GM19239 (cell line): Measurements from ENCODE around the gene CMPK2.
A peak's percentile ranks its signal among the peaks of the same experiment; 100 is the strongest.
"Not testable (repeated sequence)": the region's sequence is repeated elsewhere in the genome, so short reads cannot be mapped to it uniquely, and the experiment has no call there.

Source experiments
- DNase-seq: peaks from one replicate; pipeline ENCODE4 v3.0.0; 2011; ENCODE audit warnings: low spot score; ENCODE audit not compliant: insufficient read length
- FAIRE-seq: peaks from 2 replicates; lab custom pipeline; 2011; peaks lifted over from hg19 to GRCh38; lab: Jason Lieb, UNC

CMPK2 gene

GRCh38 chr2:6881516-6881915 is 15.8 kb upstream of the CMPK2 start:
- FAIRE-seq: no peak

GRCh38 chr2:6881046-6881445 is 15.3 kb upstream of the CMPK2 start:
- FAIRE-seq: no peak
- no peak for DNase-seq

More at GRCh38 chr2:6881516-6881915, 15.8 kb upstream of the CMPK2 start:
- no peak for DNase-seq

- DNase-seq (no peak), FAIRE-seq (no peak)
Observed at GRCh38 chr2:6880200-6880733, 14.6 kb upstream of the CMPK2 start.

- FAIRE-seq (no peak), DNase-seq (no peak)
Observed at GRCh38 chr2:6879011-6879410, 13.3 kb upstream of the CMPK2 start.

- FAIRE-seq (peak; percentile 11), DNase-seq (no peak)
Observed at GRCh38 chr2:6878549-6878948, 12.8 kb upstream of the CMPK2 start.

GRCh38 chr2:6877402-6878304 is 11.9 kb upstream of the CMPK2 start, which contains the start of gene RSAD2:
TSS of gene RSAD2 (plus strand) at chr2:6877777. CDS start at chr2:6877801, 24 bp downstream.
- DNase-seq (no peak), FAIRE-seq (peak; percentile 89)

GRCh38 chr2:6876309-6876708 is 10.6 kb upstream of the CMPK2 start:
- FAIRE-seq (peak; percentile 52), DNase-seq (no peak)

GRCh38 chr2:6874032-6874431 is 8.3 kb upstream of the CMPK2 start:
- no peak for FAIRE-seq
- DNase-seq: no peak

GRCh38 chr2:6872394-6872793 is 6.7 kb upstream of the CMPK2 start:
- peak; percentile 77 for FAIRE-seq

GRCh38 chr2:6866982-6867381 is 1.3 kb upstream of the CMPK2 start:
- FAIRE-seq: peak; percentile 37

More at GRCh38 chr2:6872394-6872793, 6.7 kb upstream of the CMPK2 start:
- no peak for DNase-seq

GRCh38 chr2:6866275-6866671 is 566 bp upstream of the CMPK2 start:
- DNase-seq (no peak), FAIRE-seq (peak; percentile 91)

More at GRCh38 chr2:6866982-6867381, 1.3 kb upstream of the CMPK2 start:
- DNase-seq: no peak

- FAIRE-seq (no peak), DNase-seq (no peak)
Observed at GRCh38 chr2:6864923-6865345, 773 bp downstream of the CMPK2 start.

- DNase-seq (no peak), FAIRE-seq (no peak)
Observed at GRCh38 chr2:6864231-6864754, 1.4 kb downstream of the CMPK2 start.

GRCh38 chr2:6863792-6864191 is 1.9 kb downstream of the CMPK2 start:
- no peak for FAIRE-seq
- no peak for DNase-seq

- FAIRE-seq: no peak
Observed at GRCh38 chr2:6860296-6860695, 5.4 kb downstream of the CMPK2 start.

GRCh38 chr2:6858466-6859027 is 7.2 kb downstream of the CMPK2 start:
- FAIRE-seq, DNase-seq: not testable (repeated sequence)

More at GRCh38 chr2:6860296-6860695, 5.4 kb downstream of the CMPK2 start:
- DNase-seq: no peak

GRCh38 chr2:6856548-6856920 is 9.2 kb downstream of the CMPK2 start:
- DNase-seq: no peak
- peak; percentile 64 for FAIRE-seq

- no peak for DNase-seq
- FAIRE-seq: no peak
Observed at GRCh38 chr2:6855860-6856547, 9.7 kb downstream of the CMPK2 start.

GRCh38 chr2:6854416-6854815 is 11.3 kb downstream of the CMPK2 start:
- DNase-seq: no peak
- FAIRE-seq: no peak

GRCh38 chr2:6852195-6852594 is 13.5 kb downstream of the CMPK2 start:
- DNase-seq: no peak
- FAIRE-seq: no peak
